Activated CD8-positive, alpha-beta memory T cell treated with anti-CD3 and anti-CD28 coated beads, Interleukin-2, amount 50 U/mL, for 24 hours (primary cell): Measurements from ENCODE around the gene RTP5.
"Not testable (repeated sequence)": the region's sequence is repeated elsewhere in the genome, so short reads cannot be mapped to it uniquely, and the experiment has no call there.

Experiments
- DNase-seq: peaks from one replicate; pipeline ENCODE4 v3.0.0-alpha.2; 2020; ENCODE audit errors: extremely low read depth

The RTP5 gene

GRCh38 chr2:241902357-241902991 lies 32.9 kb downstream of the RTP5 start:
- no peak for DNase-seq

GRCh38 chr2:241903121-241904010 lies 33.8 kb downstream of the RTP5 start:
- DNase-seq, result no peak

GRCh38 chr2:241904011-241904718 lies 34.6 kb downstream of the RTP5 start:
- no peak for DNase-seq

- DNase-seq, result no peak
These were observed 35.5 kb downstream of the RTP5 start for GRCh38 chr2:241904791-241905710.

- DNase-seq, result no peak
These were observed 36.3 kb downstream of the RTP5 start for GRCh38 chr2:241905716-241906377.

GRCh38 chr2:241906378-241906770 lies 36.8 kb downstream of the RTP5 start:
- DNase-seq, result not testable (repeated sequence)

- no peak for DNase-seq
These were observed 37.5 kb downstream of the RTP5 start for GRCh38 chr2:241906826-241907570.

GRCh38 chr2:241907831-241908230 lies 38.3 kb downstream of the RTP5 start:
- not testable (repeated sequence) for DNase-seq

GRCh38 chr2:241908686-241909420 lies 39.3 kb downstream of the RTP5 start:
- DNase-seq, result no peak

GRCh38 chr2:241909769-241910168 lies 40.2 kb downstream of the RTP5 start:
- no peak for DNase-seq

- no peak for DNase-seq
These were observed 41.3 kb downstream of the RTP5 start for GRCh38 chr2:241910604-241911520.

- no peak for DNase-seq
These were observed 42.0 kb downstream of the RTP5 start for GRCh38 chr2:241911551-241911950.

GRCh38 chr2:241912021-241912555 lies 42.6 kb downstream of the RTP5 start:
- DNase-seq, result no peak

- DNase-seq, result no peak
These were observed 44.2 kb downstream of the RTP5 start for GRCh38 chr2:241913703-241914102.

GRCh38 chr2:241914542-241914941 lies 45.0 kb downstream of the RTP5 start:
- DNase-seq, result no peak

GRCh38 chr2:241921631-241922030 lies 52.1 kb downstream of the RTP5 start:
- DNase-seq, result not testable (repeated sequence)

- DNase-seq, result no peak
These were observed 52.9 kb downstream of the RTP5 start for GRCh38 chr2:241922411-241922810.
